Measurements from ENCODE around the gene TCERG1.
"Not testable (repeated sequence)": the region's sequence is repeated elsewhere in the genome, so short reads cannot be mapped to it uniquely, and the experiment has no call there.

The TCERG1 gene

GRCh38 chr5:146520731-146521130 lies 73.6 kb downstream of the TCERG1 start:
- no peak for DNase-seq (ENCODE audit: low read depth)

GRCh38 chr5:146521403-146522106 lies 74.4 kb downstream of the TCERG1 start:
- DNase-seq (ENCODE audit: low read depth): no peak

GRCh38 chr5:146523698-146524097 lies 76.6 kb downstream of the TCERG1 start:
- DNase-seq (ENCODE audit: low read depth): no peak

- no peak for DNase-seq (ENCODE audit: low read depth)
Observed at GRCh38 chr5:146527785-146528184, 80.7 kb downstream of the TCERG1 start.

- DNase-seq (ENCODE audit: low read depth): no peak
Observed at GRCh38 chr5:146528236-146528635, 81.1 kb downstream of the TCERG1 start.

- no peak for DNase-seq (ENCODE audit: low read depth)
Observed at GRCh38 chr5:146529984-146530383, 82.9 kb downstream of the TCERG1 start.

- peak; percentile 46 for DNase-seq (ENCODE audit: low read depth)
Observed at GRCh38 chr5:146533260-146533857, 86.2 kb downstream of the TCERG1 start.

GRCh38 chr5:146533882-146534281 lies 86.7 kb downstream of the TCERG1 start:
- DNase-seq (ENCODE audit: low read depth): no peak

GRCh38 chr5:146538432-146538831 lies 91.3 kb downstream of the TCERG1 start:
- DNase-seq (ENCODE audit: low read depth): no peak

- no peak for DNase-seq (ENCODE audit: low read depth)
Observed at GRCh38 chr5:146539973-146540372, 92.8 kb downstream of the TCERG1 start.

GRCh38 chr5:146540414-146540813 lies 93.3 kb downstream of the TCERG1 start:
- no peak for DNase-seq (ENCODE audit: low read depth)

- DNase-seq (ENCODE audit: low read depth): peak; percentile 45
Observed at GRCh38 chr5:146541958-146542849, 95.1 kb downstream of the TCERG1 start.

- no peak for DNase-seq (ENCODE audit: low read depth)
Observed at GRCh38 chr5:146544232-146544631, 97.1 kb downstream of the TCERG1 start.

- no peak for DNase-seq (ENCODE audit: low read depth)
Observed at GRCh38 chr5:146548781-146549449, 101.8 kb downstream of the TCERG1 start.

GRCh38 chr5:146549615-146550014 lies 102.5 kb downstream of the TCERG1 start:
- no peak for DNase-seq (ENCODE audit: low read depth)

GRCh38 chr5:146553446-146553845 lies 106.3 kb downstream of the TCERG1 start:
- DNase-seq (ENCODE audit: low read depth): no peak

GRCh38 chr5:146556884-146557283 lies 109.8 kb downstream of the TCERG1 start:
- not testable (repeated sequence) for DNase-seq (ENCODE audit: low read depth)

- no peak for DNase-seq (ENCODE audit: low read depth)
Observed at GRCh38 chr5:146560205-146560812, 113.2 kb downstream of the TCERG1 start.

Measured in activated T-helper 1 cell treated with Interleukin-2 at 50 U/mL for 16 hours (primary cell).